Mucosa of stomach (tissue), 1 donor: ENCODE results near the gene OR5AK2.

ENCODE experiments used
- H3K27me3 ChIP-seq: one replicate; pipeline ENCODE4 v1.7.0; 2013; ENCODE audit warnings: mild to moderate bottlenecking, low read length; ENCODE audit not compliant: control insufficient read depth, insufficient read depth
- H3K36me3 ChIP-seq: one replicate; pipeline ENCODE4 v1.7.0; 2013; ENCODE audit warnings: low read length; ENCODE audit not compliant: control insufficient read depth, insufficient read depth
- H3K4me1 ChIP-seq: one replicate; pipeline ENCODE4 v1.7.0; 2013; ENCODE audit warnings: mild to moderate bottlenecking, low read length; ENCODE audit not compliant: control insufficient read depth, insufficient read depth
- H3K4me3 ChIP-seq: one replicate; pipeline ENCODE4 v1.7.0; 2013; ENCODE audit warnings: low read length
- H3K9ac ChIP-seq: one replicate; pipeline ENCODE4 v1.7.0; 2013; ENCODE audit warnings: mild to moderate bottlenecking, low read length, moderate library complexity
- H3K9me3 ChIP-seq: one replicate; pipeline ENCODE4 v1.7.0; 2013; ENCODE audit warnings: mild to moderate bottlenecking, low read length, moderate library complexity; ENCODE audit not compliant: control insufficient read depth
- donor health status: Pancreatic carcinoma.

Gene OR5AK2

GRCh38 chr11:57008373-57008772 is 19.7 kb downstream of the OR5AK2 start:
- no peak overlapping the region for H3K9ac ChIP-seq
- H3K4me1 ChIP-seq, result no peaks in the 10 kb centered on the region
- H3K27me3 ChIP-seq, result no peaks in the 10 kb centered on the region

GRCh38 chr11:57015679-57016078 is 27.0 kb downstream of the OR5AK2 start:
- no peaks in the 10 kb centered on the region for H3K4me1 ChIP-seq
- H3K9ac ChIP-seq, result no peak overlapping the region
- no peaks in the 10 kb centered on the region for H3K36me3 ChIP-seq
- H3K27me3 ChIP-seq, result no peaks in the 10 kb centered on the region
- no peak overlapping the region for H3K4me3 ChIP-seq
- no peaks in the 10 kb centered on the region for H3K9me3 ChIP-seq

More at GRCh38 chr11:57008373-57008772, 19.7 kb downstream of the OR5AK2 start:
- no peak overlapping the region for H3K4me3 ChIP-seq
- no peaks in the 10 kb centered on the region for H3K9me3 ChIP-seq
- H3K36me3 ChIP-seq, result no peaks in the 10 kb centered on the region

DNA sequence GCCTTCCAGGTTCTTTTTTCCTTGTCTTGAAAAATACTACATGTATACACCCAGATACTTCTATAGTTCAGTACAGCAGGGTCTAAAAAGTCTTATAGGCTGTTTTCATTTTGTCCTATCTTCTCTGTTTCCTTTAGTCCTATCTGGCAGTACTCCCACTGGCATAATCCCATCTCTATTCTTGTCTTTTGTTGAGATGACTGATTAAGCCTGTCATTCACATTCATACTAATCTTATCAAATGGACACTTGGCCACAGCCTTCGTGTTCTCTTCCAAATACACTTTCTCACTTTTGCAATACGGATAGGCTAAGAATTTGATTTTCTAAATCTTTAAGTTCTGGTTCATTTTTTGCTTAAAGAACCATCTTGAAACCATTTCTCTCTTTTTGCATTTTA is 42.8 kb downstream of the OR5AK2 start:
- no peak overlapping the region for H3K4me3 ChIP-seq
- no peaks in the 10 kb centered on the region for H3K36me3 ChIP-seq

More for the DNA sequence above, 42.8 kb downstream of the OR5AK2 start:
- no peaks in the 10 kb centered on the region for H3K27me3 ChIP-seq
- H3K4me1 ChIP-seq, result no peaks in the 10 kb centered on the region
- H3K9ac ChIP-seq, result no peak overlapping the region
- H3K9me3 ChIP-seq, result no peaks in the 10 kb centered on the region
